Endothelial cell (in vitro differentiated cells): ENCODE data around the gene SMIM44. TPM values are rescaled to one million over a fixed set of nuclear protein-coding genes. Genes with fewer than 3 reads are reported as not detected.
"Not testable (repeated sequence)": the region's sequence is repeated elsewhere in the genome, so short reads cannot be mapped to it uniquely, and the experiment has no call there.

Experiments
- DNase-seq: peaks from one replicate; pipeline ENCODE4 v3.0.0; 2021; ENCODE audit warnings: low spot score
- H3K27ac Mint-ChIP-seq: one replicate; pipeline ENCODE4 v1.8.0; 2021; ENCODE audit warnings: mixed read lengths, inconsistent platforms; ENCODE audit not compliant: unreplicated experiment
- H3K27me3 Mint-ChIP-seq: one replicate; pipeline ENCODE4 v1.8.0; 2021; ENCODE audit warnings: mild to moderate bottlenecking, moderate library complexity, mixed read lengths, inconsistent platforms; ENCODE audit not compliant: unreplicated experiment
- H3K36me3 Mint-ChIP-seq: one replicate; pipeline ENCODE4 v1.8.0; 2021; ENCODE audit warnings: mild to moderate bottlenecking, low read depth, mixed read lengths, inconsistent platforms; ENCODE audit not compliant: unreplicated experiment
- H3K4me1 Mint-ChIP-seq: one replicate; pipeline ENCODE4 v1.8.0; 2021; ENCODE audit warnings: mild to moderate bottlenecking, mixed read lengths, inconsistent platforms; ENCODE audit not compliant: unreplicated experiment
- H3K4me3 Mint-ChIP-seq: one replicate; pipeline ENCODE4 v1.8.0; 2021; ENCODE audit warnings: mild to moderate bottlenecking, mixed read lengths, inconsistent platforms; ENCODE audit not compliant: unreplicated experiment
- H3K9me3 Mint-ChIP-seq: one replicate; pipeline ENCODE4 v1.8.0; 2021; ENCODE audit warnings: mixed read lengths, inconsistent platforms; ENCODE audit not compliant: unreplicated experiment
- long read RNA-seq: library from polyadenylated mRNA; unstranded; transcript quantifications from one replicate; pipeline ENCODE4 v2.0.0, GENCODE V29; 2020; ENCODE audit not compliant: unreplicated experiment
- total RNA-seq: library from RNA; stranded (reverse); fragmentation: NEBNext Ultra II Directional; extraction: Animal tissue kit (Norgen Biotek cat#: 25700); gene quantifications from one replicate; pipeline ENCODE4 v1.2.1, GENCODE V29; 2021; ENCODE audit not compliant: unreplicated experiment
- TF ChIP-seq, protein P1 (sequence below): fragments of 200-600 bp; sonication (generic); IDR thresholded peaks from one replicate; pipeline ENCODE4 v1.5.0; 2021; ENCODE audit warnings: antibody characterized with exemption; ENCODE audit not compliant: unreplicated experiment

Gene SMIM44
- total RNA-seq: not detected
- long read RNA-seq: 0 reads

DNA sequence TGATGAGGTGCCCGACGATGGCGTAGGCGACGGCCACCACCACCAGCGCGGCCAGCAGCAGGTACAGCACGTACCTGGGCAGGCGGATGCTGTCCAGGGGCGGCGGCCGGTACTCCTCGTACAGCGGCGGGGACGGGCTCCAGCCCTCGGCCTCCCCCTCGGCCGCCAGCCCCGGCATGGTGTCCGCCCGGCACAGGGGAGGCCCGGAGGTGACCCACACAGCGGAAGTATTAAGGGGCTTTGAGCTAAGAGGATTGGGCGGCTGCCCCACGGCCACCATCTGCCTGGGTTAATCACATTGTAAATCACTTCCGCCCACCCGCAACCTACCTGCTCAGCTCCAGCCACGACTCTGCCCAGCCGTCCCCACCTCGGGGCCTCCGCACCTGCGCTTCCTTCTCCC lies at the start of gene SMIM44:
SMIM44 (minus strand) TSS at position 216 of the 403 bp plus-strand sequence; CDS start at position 178, 38 bp downstream.
- H3K9me3 Mint-ChIP-seq: no peaks in the 10 kb centered on the region
- DNase-seq: no peak
- TF ChIP-seq, protein P1, sequence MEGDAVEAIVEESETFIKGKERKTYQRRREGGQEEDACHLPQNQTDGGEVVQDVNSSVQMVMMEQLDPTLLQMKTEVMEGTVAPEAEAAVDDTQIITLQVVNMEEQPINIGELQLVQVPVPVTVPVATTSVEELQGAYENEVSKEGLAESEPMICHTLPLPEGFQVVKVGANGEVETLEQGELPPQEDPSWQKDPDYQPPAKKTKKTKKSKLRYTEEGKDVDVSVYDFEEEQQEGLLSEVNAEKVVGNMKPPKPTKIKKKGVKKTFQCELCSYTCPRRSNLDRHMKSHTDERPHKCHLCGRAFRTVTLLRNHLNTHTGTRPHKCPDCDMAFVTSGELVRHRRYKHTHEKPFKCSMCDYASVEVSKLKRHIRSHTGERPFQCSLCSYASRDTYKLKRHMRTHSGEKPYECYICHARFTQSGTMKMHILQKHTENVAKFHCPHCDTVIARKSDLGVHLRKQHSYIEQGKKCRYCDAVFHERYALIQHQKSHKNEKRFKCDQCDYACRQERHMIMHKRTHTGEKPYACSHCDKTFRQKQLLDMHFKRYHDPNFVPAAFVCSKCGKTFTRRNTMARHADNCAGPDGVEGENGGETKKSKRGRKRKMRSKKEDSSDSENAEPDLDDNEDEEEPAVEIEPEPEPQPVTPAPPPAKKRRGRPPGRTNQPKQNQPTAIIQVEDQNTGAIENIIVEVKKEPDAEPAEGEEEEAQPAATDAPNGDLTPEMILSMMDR: no peak

DNA sequence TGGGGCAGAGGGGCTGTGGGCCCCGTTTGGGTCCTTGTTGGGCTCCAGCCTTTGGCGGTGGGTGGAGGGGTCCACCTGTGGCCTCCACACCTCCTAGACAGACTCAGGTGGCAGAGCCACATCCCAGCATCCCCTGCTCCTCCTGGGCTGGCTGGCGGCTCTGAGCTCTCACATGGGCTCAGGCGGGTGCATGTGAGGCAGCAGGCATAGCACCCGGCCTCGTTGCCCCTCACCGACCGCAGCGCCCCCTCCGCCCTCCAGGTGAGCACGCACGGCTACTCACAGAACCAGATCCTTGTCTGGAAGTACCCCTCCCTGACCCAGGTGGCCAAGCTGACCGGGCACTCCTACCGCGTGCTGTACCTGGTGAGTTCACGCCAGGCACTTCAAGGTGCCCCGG lies 49.8 kb upstream of the SMIM44 start:
- H3K27ac Mint-ChIP-seq: no peak overlapping the region
- TF ChIP-seq, protein P1: no peak
- no peaks in the 10 kb centered on the region for H3K9me3 Mint-ChIP-seq
- H3K4me3 Mint-ChIP-seq: no peak overlapping the region
- peaks cover 11% of the 10 kb centered on the region for H3K27me3 Mint-ChIP-seq
- no peaks in the 10 kb centered on the region for H3K4me1 Mint-ChIP-seq
- no peak for DNase-seq
- peaks cover 15% of the 10 kb centered on the region for H3K36me3 Mint-ChIP-seq

More for the DNA sequence above, at the start of gene SMIM44:
- no peaks in the 10 kb centered on the region for H3K36me3 Mint-ChIP-seq
- H3K4me3 Mint-ChIP-seq: no peak within 1 kb of the TSS
- peaks cover 12% of the 10 kb centered on the region for H3K27me3 Mint-ChIP-seq
- no peak within 1 kb of the TSS for H3K27ac Mint-ChIP-seq
- no peaks in the 10 kb centered on the region for H3K4me1 Mint-ChIP-seq

DNA sequence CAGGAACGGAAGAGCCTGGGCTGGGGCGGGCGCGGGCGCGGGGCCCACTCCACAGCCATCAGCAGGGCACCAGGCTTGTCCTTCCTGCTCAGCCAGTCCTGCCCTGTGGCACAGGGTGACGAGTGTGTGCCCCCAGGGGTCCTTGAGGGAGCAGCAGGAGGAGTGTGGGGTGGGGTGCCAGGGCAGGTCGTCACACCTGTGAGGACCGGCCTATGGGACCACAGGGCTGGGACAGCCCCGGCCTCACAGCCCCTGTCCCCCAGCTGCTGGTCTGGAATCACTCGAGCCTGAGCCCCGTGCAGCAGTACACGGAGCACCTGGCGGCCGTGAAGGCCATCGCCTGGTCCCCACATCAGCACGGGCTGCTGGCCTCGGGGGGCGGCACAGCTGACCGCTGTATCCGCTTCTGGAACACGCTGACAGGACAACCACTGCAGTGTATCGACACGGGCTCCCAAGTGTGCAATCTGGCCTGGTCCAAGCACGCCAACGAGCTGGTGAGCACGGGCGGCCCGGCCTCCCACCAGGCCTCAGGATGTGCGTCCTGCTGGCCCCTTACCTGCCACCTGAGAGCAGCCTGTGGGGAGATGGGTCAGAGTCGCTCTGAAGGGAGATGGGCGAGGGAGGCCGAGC lies 49.0 kb upstream of the SMIM44 start:
- peaks cover 10% of the 10 kb centered on the region for H3K27me3 Mint-ChIP-seq
- no peak overlapping the region for H3K27ac Mint-ChIP-seq
- peaks cover 15% of the 10 kb centered on the region for H3K36me3 Mint-ChIP-seq
- no peaks in the 10 kb centered on the region for H3K9me3 Mint-ChIP-seq
- no peak for DNase-seq
- TF ChIP-seq, protein P1: no peak
- H3K4me1 Mint-ChIP-seq: no peaks in the 10 kb centered on the region
- H3K4me3 Mint-ChIP-seq: no peak overlapping the region

DNA sequence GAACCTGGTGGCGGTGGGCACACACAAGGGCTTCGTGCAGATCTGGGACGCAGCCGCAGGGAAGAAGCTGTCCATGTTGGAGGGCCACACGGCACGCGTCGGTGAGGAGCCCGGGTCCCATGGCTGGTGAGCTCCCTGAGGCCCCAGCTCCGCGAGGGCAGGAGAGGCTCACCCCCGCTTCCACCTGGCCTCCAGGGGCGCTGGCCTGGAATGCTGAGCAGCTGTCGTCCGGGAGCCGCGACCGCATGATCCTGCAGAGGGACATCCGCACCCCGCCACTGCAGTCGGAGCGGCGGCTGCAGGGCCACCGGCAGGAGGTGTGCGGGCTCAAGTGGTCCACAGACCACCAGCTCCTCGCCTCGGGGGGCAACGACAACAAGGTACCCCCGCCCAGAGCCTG lies 48.5 kb upstream of the SMIM44 start:
- H3K4me3 Mint-ChIP-seq: no peak overlapping the region
- no peak for DNase-seq
- no peaks in the 10 kb centered on the region for H3K9me3 Mint-ChIP-seq
- H3K27ac Mint-ChIP-seq: no peak overlapping the region
- no peaks in the 10 kb centered on the region for H3K4me1 Mint-ChIP-seq
- TF ChIP-seq, protein P1: no peak
- H3K36me3 Mint-ChIP-seq: peaks cover 15% of the 10 kb centered on the region
- H3K27me3 Mint-ChIP-seq: peaks cover 13% of the 10 kb centered on the region

DNA sequence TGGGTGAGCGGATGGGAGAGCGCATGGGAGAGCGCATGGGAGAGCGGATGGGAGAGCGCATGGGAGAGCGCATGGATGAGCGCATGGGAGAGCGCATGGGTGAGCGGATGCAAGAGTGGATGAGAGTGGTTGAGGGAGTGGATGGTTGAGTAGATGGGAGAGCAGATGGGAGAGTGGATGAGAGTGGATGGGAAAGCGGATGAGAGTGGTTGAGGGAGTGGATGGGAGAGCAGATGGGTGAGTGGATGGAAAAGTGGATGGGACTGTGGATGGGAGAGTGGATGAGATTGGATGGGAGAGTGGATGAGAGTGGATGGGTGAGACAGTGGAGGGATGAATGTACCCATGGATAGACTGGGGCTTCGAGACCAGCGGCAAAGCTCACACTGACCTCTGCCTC lies 47.1 kb upstream of the SMIM44 start:
- DNase-seq: no peak
- H3K36me3 Mint-ChIP-seq: peaks cover 12% of the 10 kb centered on the region
- H3K4me3 Mint-ChIP-seq: no peak overlapping the region
- no peak overlapping the region for H3K27ac Mint-ChIP-seq
- TF ChIP-seq, protein P1: no peak
- no peaks in the 10 kb centered on the region for H3K9me3 Mint-ChIP-seq
- peaks cover 11% of the 10 kb centered on the region for H3K27me3 Mint-ChIP-seq
- no peaks in the 10 kb centered on the region for H3K4me1 Mint-ChIP-seq

DNA sequence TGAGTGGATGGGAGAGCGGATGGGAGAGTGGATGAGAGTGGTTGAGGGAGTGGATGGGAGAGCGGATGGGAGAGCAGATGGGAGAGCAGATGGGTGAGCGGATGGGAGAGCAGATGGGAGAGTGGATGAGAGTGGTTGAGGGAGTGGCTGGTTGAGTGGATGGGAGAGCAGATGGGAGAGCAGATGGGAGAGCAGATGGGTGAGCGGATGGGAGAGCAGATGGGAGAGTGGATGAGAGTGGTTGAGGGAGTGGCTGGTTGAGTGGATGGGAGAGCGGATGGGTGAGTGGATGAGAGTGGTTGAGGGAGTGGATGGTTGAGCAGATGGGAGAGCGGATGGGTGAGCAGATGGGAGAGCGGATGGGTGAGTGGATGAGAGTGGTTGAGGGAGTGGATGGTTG lies 46.1 kb upstream of the SMIM44 start:
- not testable (repeated sequence) for H3K4me1 Mint-ChIP-seq, DNase-seq, H3K4me3 Mint-ChIP-seq, H3K27ac Mint-ChIP-seq, H3K9me3 Mint-ChIP-seq, H3K27me3 Mint-ChIP-seq
- H3K36me3 Mint-ChIP-seq: peaks cover 15% of the 10 kb centered on the region
